ENCODE data around the gene SPTB. TPM values are rescaled to one million over a fixed set of nuclear protein-coding genes. Genes with fewer than 3 reads are reported as not detected.

The SPTB gene
- total RNA-seq, 1 donor from 2014 or later, result 0.98 TPM

- TF ChIP-seq, protein P1, sequence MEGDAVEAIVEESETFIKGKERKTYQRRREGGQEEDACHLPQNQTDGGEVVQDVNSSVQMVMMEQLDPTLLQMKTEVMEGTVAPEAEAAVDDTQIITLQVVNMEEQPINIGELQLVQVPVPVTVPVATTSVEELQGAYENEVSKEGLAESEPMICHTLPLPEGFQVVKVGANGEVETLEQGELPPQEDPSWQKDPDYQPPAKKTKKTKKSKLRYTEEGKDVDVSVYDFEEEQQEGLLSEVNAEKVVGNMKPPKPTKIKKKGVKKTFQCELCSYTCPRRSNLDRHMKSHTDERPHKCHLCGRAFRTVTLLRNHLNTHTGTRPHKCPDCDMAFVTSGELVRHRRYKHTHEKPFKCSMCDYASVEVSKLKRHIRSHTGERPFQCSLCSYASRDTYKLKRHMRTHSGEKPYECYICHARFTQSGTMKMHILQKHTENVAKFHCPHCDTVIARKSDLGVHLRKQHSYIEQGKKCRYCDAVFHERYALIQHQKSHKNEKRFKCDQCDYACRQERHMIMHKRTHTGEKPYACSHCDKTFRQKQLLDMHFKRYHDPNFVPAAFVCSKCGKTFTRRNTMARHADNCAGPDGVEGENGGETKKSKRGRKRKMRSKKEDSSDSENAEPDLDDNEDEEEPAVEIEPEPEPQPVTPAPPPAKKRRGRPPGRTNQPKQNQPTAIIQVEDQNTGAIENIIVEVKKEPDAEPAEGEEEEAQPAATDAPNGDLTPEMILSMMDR (IDR thresholded peaks at IDR 0.05), result no peak
- TF ChIP-seq POLR2AphosphoS5 (IDR thresholded peaks at IDR 0.05; ENCODE audit: insufficient read depth in 1 of 2, low read depth in 1 of 2), result no peak
- TF ChIP-seq POLR2A (IDR thresholded peaks at IDR 0.05), result no peak
- DNase-seq (ENCODE audit: extremely low spot score in 2 of 2), result no peak
- Histone ChIP-seq H3K27ac (no peak overlapping the region), H3K36me3 (no peaks in the 10 kb centered on the region), H3K4me3 (peak overlapping the region; percentile 47 to 53), H3K4me1 (peaks cover 17% of the 10 kb centered on the region), H3K9me3 (no peaks in the 10 kb centered on the region), H3K27me3 (peaks cover 14% of the 10 kb centered on the region)
- intact Hi-C loops (cut with DNase I), result no loop called here
These were observed 671 bp downstream of the SPTB start for GRCh38 chr14:64878837-64879634.

DNA sequence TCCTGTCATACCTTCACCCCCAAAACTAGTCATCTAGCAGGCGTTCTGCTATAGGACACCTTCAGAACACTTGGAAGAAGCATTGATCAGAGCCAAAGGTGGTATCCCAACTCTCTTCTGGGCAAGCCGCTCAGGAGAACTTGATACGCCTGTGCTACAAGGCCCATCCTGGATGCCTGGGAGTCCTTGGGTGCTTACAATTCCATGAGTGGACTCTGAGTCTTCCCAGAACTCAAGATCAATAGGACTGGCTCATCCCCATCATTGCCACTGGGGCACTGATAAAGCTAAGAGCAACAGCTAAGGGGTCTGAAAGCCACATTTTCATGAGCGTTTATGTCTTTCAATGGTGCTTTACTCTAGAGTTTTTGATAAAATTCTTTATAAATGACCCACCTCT, 1.9 kb downstream of the SPTB start:
- peaks cover 17% of the 10 kb centered on the region for H3K4me1 ChIP-seq

GRCh38 chr14:64875350-64875749, 4.4 kb downstream of the SPTB start:
- intact Hi-C loops (cut with DNase I), result no loop called here
- H3K4me1 ChIP-seq, result peaks cover 10% of the 10 kb centered on the region
- H3K36me3 ChIP-seq, result no peaks in the 10 kb centered on the region
- H3K27ac ChIP-seq, result no peak overlapping the region
- TF ChIP-seq POLR2A (IDR thresholded peaks at IDR 0.05), result no peak
- TF ChIP-seq, protein P1 (IDR thresholded peaks at IDR 0.05), result no peak
- peaks cover 14% of the 10 kb centered on the region for H3K27me3 ChIP-seq
- DNase-seq (ENCODE audit: extremely low spot score in 2 of 2), result no peak
- no peaks in the 10 kb centered on the region for H3K9me3 ChIP-seq
- no peak overlapping the region for H3K4me3 ChIP-seq

More for the DNA sequence above, 1.9 kb downstream of the SPTB start:
- H3K9me3 ChIP-seq, result no peaks in the 10 kb centered on the region
- peaks cover 14% of the 10 kb centered on the region for H3K27me3 ChIP-seq
- TF ChIP-seq POLR2AphosphoS5 (IDR thresholded peaks at IDR 0.05; ENCODE audit: insufficient read depth in 1 of 2, low read depth in 1 of 2) (no peak), POLR2A (IDR thresholded peaks at IDR 0.05) (no peak)
- TF ChIP-seq, protein P1 (IDR thresholded peaks at IDR 0.05), result no peak
- no peaks in the 10 kb centered on the region for H3K36me3 ChIP-seq
- H3K27ac ChIP-seq, result no peak overlapping the region
- no peak overlapping the region for H3K4me3 ChIP-seq
- no peak for DNase-seq (ENCODE audit: extremely low spot score in 2 of 2)
- intact Hi-C loops (cut with DNase I), result no loop called here

- TF ChIP-seq POLR2A (IDR thresholded peaks at IDR 0.05) (no peak), POLR2AphosphoS5 (IDR thresholded peaks at IDR 0.05; ENCODE audit: insufficient read depth in 1 of 2, low read depth in 1 of 2) (no peak)
- TF ChIP-seq, protein P1 (IDR thresholded peaks at IDR 0.05), result no peak
- no peaks in the 10 kb centered on the region for H3K4me1 ChIP-seq
These were observed 6.0 kb downstream of the SPTB start for GRCh38 chr14:64873506-64874219.

GRCh38 chr14:64871344-64871743, 8.4 kb downstream of the SPTB start:
- no peaks in the 10 kb centered on the region for H3K27me3 ChIP-seq
- H3K4me3 ChIP-seq, result no peak overlapping the region
- TF ChIP-seq, protein P1 (IDR thresholded peaks at IDR 0.05), result no peak
- no peak for TF ChIP-seq POLR2A (IDR thresholded peaks at IDR 0.05)
- DNase-seq (ENCODE audit: extremely low spot score in 2 of 2), result no peak
- no peaks in the 10 kb centered on the region for H3K36me3 ChIP-seq
- intact Hi-C loops (cut with DNase I), result no loop called here
- no peak overlapping the region for H3K27ac ChIP-seq
- H3K9me3 ChIP-seq, result no peaks in the 10 kb centered on the region
- H3K4me1 ChIP-seq, result no peaks in the 10 kb centered on the region

More at GRCh38 chr14:64873506-64874219, 6.0 kb downstream of the SPTB start:
- DNase-seq (ENCODE audit: extremely low spot score in 2 of 2), result no peak
- H3K36me3 ChIP-seq, result no peaks in the 10 kb centered on the region
- H3K9me3 ChIP-seq, result no peaks in the 10 kb centered on the region
- no peak overlapping the region for H3K4me3 ChIP-seq
- no peak overlapping the region for H3K27ac ChIP-seq
- H3K27me3 ChIP-seq, result peaks cover 6% of the 10 kb centered on the region
- intact Hi-C loops (cut with DNase I), result no loop called here
